ENCODE results near the gene CP. TPM values are rescaled to one million over a fixed set of nuclear protein-coding genes. Genes with fewer than 3 reads are reported as not detected.
A peak's percentile ranks its signal among the peaks of the same experiment; 100 is the strongest.

Gene CP
- total and polyA plus RNA-seq, 2 of the 13 experiments (the other 11 are each of a cell fraction or from before 2014, with no cell fraction given) = 42.6 to 789 TPM

GRCh38 chr3:149129326-149130205 lies 92.1 kb downstream of the CP start, which contains the start of gene HPS3 (continued):
- TF ChIP-seq TMF1 (CRISPR knock-in tag; IDR thresholded peaks at IDR 0.05; ENCODE audit: low read depth) (no peak; the same call in 1 of the 2 replicates), ZNF225 (CRISPR knock-in tag; IDR thresholded peaks at IDR 0.05) (no peak; the same call in 1 of the 2 replicates), ZNF746 (CRISPR knock-in tag; IDR thresholded peaks at IDR 0.05) (0 out of 2 replicates have a peak, but pooled peaks have one; percentile 31), NCOA5 (CRISPR knock-in tag; IDR thresholded peaks at IDR 0.05) (no peak), YY1 (IDR thresholded peaks at IDR 0.05; ENCODE audit: insufficient read depth, insufficient replicate concordance, low read depth, low read length) (peak; percentile 34), HOMEZ (CRISPR knock-in tag; IDR thresholded peaks at IDR 0.05; ENCODE audit: low read depth) (peak; percentile 83; the same call in 1 of the 2 replicates), DZIP1 (CRISPR knock-in tag; IDR thresholded peaks at IDR 0.05) (no peak), MEF2D (CRISPR knock-in tag; IDR thresholded peaks at IDR 0.05) (peak; percentile 31; the same call in 1 of the 2 replicates), ZNF234 (CRISPR knock-in tag; conservative IDR thresholded peaks at IDR 0.05) (no peak), TAF15 (IDR thresholded peaks at IDR 0.05; ENCODE audit: low read depth, low read length, poor library complexity, severe bottlenecking) (no peak), ZNF33B (CRISPR knock-in tag; IDR thresholded peaks at IDR 0.05) (no peak), GABPA (IDR thresholded peaks at IDR 0.05; ENCODE audit: low read depth, low read length) (no peak; the same call in 1 of the 2 replicates), GABPA (CRISPR knock-in tag; IDR thresholded peaks at IDR 0.05; ENCODE audit: low read depth) (no peak), AFF4 (CRISPR knock-in tag; IDR thresholded peaks at IDR 0.05) (no peak), RNF219 (CRISPR knock-in tag; IDR thresholded peaks at IDR 0.05) (no peak)

Data from HepG2 (cell line).